Hepatocyte (in vitro differentiated cells): Measurements from ENCODE around the gene SIT1. TPM values are rescaled to one million over a fixed set of nuclear protein-coding genes. Genes with fewer than 3 reads are reported as not detected.

Experiments
- DNase-seq: peaks from one replicate; pipeline ENCODE4 v3.0.0-alpha.2; 2016; ENCODE audit warnings: low spot score
- H2AFZ ChIP-seq: fragments of 200-600 bp; sonication (generic); 2 replicates; pipeline ENCODE4 v1.6.0; 2016; ENCODE audit warnings: antibody characterized with exemption, mild to moderate bottlenecking
- H3K27ac ChIP-seq: fragments of 200-600 bp; sonication (generic); 2 replicates; pipeline ENCODE4 v1.5.1; 2016; ENCODE audit warnings: mild to moderate bottlenecking
- H3K27me3 ChIP-seq: fragments of 200-600 bp; sonication (generic); 2 replicates; pipeline ENCODE4 v1.6.1; 2016
- H3K36me3 ChIP-seq: fragments of 200-600 bp; sonication (generic); replicated peaks from 2 replicates; pipeline ENCODE4 v1.5.1; 2016; ENCODE audit warnings: low read depth; ENCODE audit not compliant: insufficient read depth
- H3K4me1 ChIP-seq: fragments of 200-600 bp; sonication (generic); 2 replicates; pipeline ENCODE4 v1.5.1; 2016; ENCODE audit warnings: mild to moderate bottlenecking, moderate library complexity; ENCODE audit not compliant: insufficient read depth
- H3K4me2 ChIP-seq: fragments of 200-600 bp; sonication (generic); 2 replicates; pipeline ENCODE4 v1.6.0; 2016
- H3K4me3 ChIP-seq: fragments of 200-600 bp; sonication (generic); 2 replicates; pipeline ENCODE4 v1.5.1; 2016; ENCODE audit warnings: mild to moderate bottlenecking
- H3K79me2 ChIP-seq: fragments of 200-600 bp; sonication (generic); 2 replicates; pipeline ENCODE4 v1.6.0; 2017; ENCODE audit warnings: mild to moderate bottlenecking
- H3K9me2 ChIP-seq: fragments of 200-600 bp; sonication (generic); replicated peaks from 2 replicates; pipeline ENCODE4 v1.6.0; 2017; ENCODE audit warnings: mild to moderate bottlenecking; ENCODE audit not compliant: insufficient read depth
- H3K9me3 ChIP-seq: fragments of 200-600 bp; sonication (generic); 2 replicates; pipeline ENCODE4 v1.5.1; 2016; ENCODE audit warnings: low read depth, mild to moderate bottlenecking
- H4K20me1 ChIP-seq: fragments of 200-600 bp; sonication (generic); 2 replicates; pipeline ENCODE4 v1.6.0; 2016; ENCODE audit warnings: mild to moderate bottlenecking; ENCODE audit not compliant: insufficient read depth, poor library complexity, severe bottlenecking
- CTCF ChIP-seq: fragments of 200-600 bp; sonication (generic); IDR thresholded peaks from 2 replicates; pipeline ENCODE4 v1.5.1; 2016; ENCODE audit warnings: antibody characterized with exemption, mild to moderate bottlenecking; ENCODE audit not compliant: poor library complexity
- EZH2 ChIP-seq: fragments of 200-600 bp; sonication (generic); IDR thresholded peaks from 2 replicates; pipeline ENCODE4 v1.6.1; 2016; ENCODE audit warnings: antibody characterized with exemption, mild to moderate bottlenecking, borderline replicate concordance
- EZH2phosphoT487 ChIP-seq: fragments of 200-600 bp; sonication (generic); IDR thresholded peaks from one replicate; pipeline ENCODE4 v1.6.1; 2018; ENCODE audit warnings: antibody characterized with exemption, mild to moderate bottlenecking, low read depth, moderate library complexity; ENCODE audit not compliant: unreplicated experiment, severe bottlenecking
- WGBS: methylation state at CpG from one replicate; pipeline ENCODE4 v1.1.6; 2016; ENCODE audit warnings: low lambda C conversion rate; ENCODE audit errors: missing lambda C conversion rate; 5-methylcytosine and 5-hydroxymethylcytosine counted together
- polyA plus RNA-seq: library from polyadenylated mRNA; unstranded; fragments of >200 nt; fragmentation: Nextera tagmentation; extraction: Ambion mirVana; gene quantifications from 2 replicates; pipeline ENCODE4 v1.2.1, GENCODE V29; 2016
- total RNA-seq: library from RNA; depleted of rRNA; stranded (reverse); fragments of >200 nt; gene quantifications from 2 replicates; pipeline ENCODE4 v1.2.3, GENCODE V29; 2014

The SIT1 gene
- total and polyA plus RNA-seq, 2 experiments from 2014 or later = not detected

- Histone ChIP-seq H3K27ac (no peak overlapping the region), H2AFZ (no peak overlapping the region), H3K79me2 (peaks cover 3% of the 10 kb centered on the region), H3K4me3 (no peak overlapping the region), H4K20me1 (no peaks in the 10 kb centered on the region), H3K9me3 (no peaks in the 10 kb centered on the region), H3K9me2 (no peaks in the 10 kb centered on the region), H3K4me2 (no peak overlapping the region), H3K27me3 (no peaks in the 10 kb centered on the region), H3K4me1 (peaks cover 20% of the 10 kb centered on the region), H3K36me3 (no peaks in the 10 kb centered on the region)
- TF ChIP-seq CTCF = no peak
- no peak for TF ChIP-seq EZH2phosphoT487
- TF ChIP-seq EZH2 = no peak
- no peak for DNase-seq
- 100% methylated on average over 2 of the region's 2 CpGs for WGBS
Observed at GRCh38 chr9:35687306-35687705, 36.6 kb upstream of the SIT1 start.

- 76% methylated on average over 11 of the region's 11 CpGs for WGBS
- H3K4me1 ChIP-seq = peaks cover 16% of the 10 kb centered on the region
- H3K27ac ChIP-seq = no peak overlapping the region
- TF ChIP-seq EZH2phosphoT487 = no peak
- no peak for TF ChIP-seq EZH2
- TF ChIP-seq CTCF = no peak
- H3K4me3 ChIP-seq = no peak overlapping the region
- H3K9me3 ChIP-seq = no peaks in the 10 kb centered on the region
- no peaks in the 10 kb centered on the region for H3K36me3 ChIP-seq
- no peaks in the 10 kb centered on the region for H4K20me1 ChIP-seq
- H3K9me2 ChIP-seq = no peaks in the 10 kb centered on the region
- H3K4me2 ChIP-seq = no peak overlapping the region
- no peak overlapping the region for H2AFZ ChIP-seq
- H3K27me3 ChIP-seq = no peaks in the 10 kb centered on the region
- DNase-seq = no peak
- H3K79me2 ChIP-seq = peaks cover 3% of the 10 kb centered on the region
Observed at GRCh38 chr9:35686222-35687203, 35.8 kb upstream of the SIT1 start.

- no peaks in the 10 kb centered on the region for H4K20me1 ChIP-seq
- H3K4me3 ChIP-seq = no peak overlapping the region
- H3K36me3 ChIP-seq = no peaks in the 10 kb centered on the region
- H3K9me3 ChIP-seq = no peaks in the 10 kb centered on the region
- H3K9me2 ChIP-seq = no peaks in the 10 kb centered on the region
- peaks cover 13% of the 10 kb centered on the region for H3K4me1 ChIP-seq
- peaks cover 3% of the 10 kb centered on the region for H3K79me2 ChIP-seq
- no peak for DNase-seq
- H3K4me2 ChIP-seq = no peak overlapping the region
- H3K27me3 ChIP-seq = no peaks in the 10 kb centered on the region
- H2AFZ ChIP-seq = no peak overlapping the region
- no peak for TF ChIP-seq EZH2
- no peak for TF ChIP-seq CTCF
- no peak for TF ChIP-seq EZH2phosphoT487
- 93% methylated on average over 13 of the region's 13 CpGs for WGBS
- H3K27ac ChIP-seq = no peak overlapping the region
Observed at GRCh38 chr9:35685506-35685905, 34.8 kb upstream of the SIT1 start.
